ENCODE data around the gene OR6V1.

- TF ChIP-seq, protein P1, sequence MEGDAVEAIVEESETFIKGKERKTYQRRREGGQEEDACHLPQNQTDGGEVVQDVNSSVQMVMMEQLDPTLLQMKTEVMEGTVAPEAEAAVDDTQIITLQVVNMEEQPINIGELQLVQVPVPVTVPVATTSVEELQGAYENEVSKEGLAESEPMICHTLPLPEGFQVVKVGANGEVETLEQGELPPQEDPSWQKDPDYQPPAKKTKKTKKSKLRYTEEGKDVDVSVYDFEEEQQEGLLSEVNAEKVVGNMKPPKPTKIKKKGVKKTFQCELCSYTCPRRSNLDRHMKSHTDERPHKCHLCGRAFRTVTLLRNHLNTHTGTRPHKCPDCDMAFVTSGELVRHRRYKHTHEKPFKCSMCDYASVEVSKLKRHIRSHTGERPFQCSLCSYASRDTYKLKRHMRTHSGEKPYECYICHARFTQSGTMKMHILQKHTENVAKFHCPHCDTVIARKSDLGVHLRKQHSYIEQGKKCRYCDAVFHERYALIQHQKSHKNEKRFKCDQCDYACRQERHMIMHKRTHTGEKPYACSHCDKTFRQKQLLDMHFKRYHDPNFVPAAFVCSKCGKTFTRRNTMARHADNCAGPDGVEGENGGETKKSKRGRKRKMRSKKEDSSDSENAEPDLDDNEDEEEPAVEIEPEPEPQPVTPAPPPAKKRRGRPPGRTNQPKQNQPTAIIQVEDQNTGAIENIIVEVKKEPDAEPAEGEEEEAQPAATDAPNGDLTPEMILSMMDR (IDR thresholded peaks at IDR 0.05), result no peak
- no peak for TF ChIP-seq EZH2 (IDR thresholded peaks at IDR 0.05; ENCODE audit: borderline replicate concordance, insufficient read depth, low read depth, low read length, poor library complexity, severe bottlenecking)
These were observed 2.8 kb upstream of the OR6V1 start for GRCh38 chr7:143049362-143049761.

All from B cell (primary cell).